Uterus (tissue), 4 donors: Measurements from ENCODE around the gene CDSN. TPM values are rescaled to one million over a fixed set of nuclear protein-coding genes. Genes with fewer than 3 reads are reported as not detected.

Experiments
- DNase-seq, 2 donors: peaks; one replicate each; pipeline ENCODE4 v3.0.0-alpha.2; 2019 to 2020
- H3K27ac ChIP-seq, 2 donors: fragments of 200-600 bp; sonication (generic); 1 replicate in 1 of 2; 2 replicates in 1 of 2; pipeline ENCODE4 v1.5.1; 2016 to 2018
- H3K27me3 ChIP-seq, 2 donors: fragments of 200-600 bp; sonication (generic); one replicate each; pipeline ENCODE4 v1.5.1; 2018 to 2019; ENCODE audit warnings: control low read depth in 1 of 2
- H3K36me3 ChIP-seq, 2 donors: fragments of 200-600 bp; sonication (generic); one replicate each; pipeline ENCODE4 v1.5.1; 2019; ENCODE audit warnings: control low read depth in 1 of 2
- H3K4me1 ChIP-seq, 2 donors: fragments of 200-600 bp; sonication (generic); one replicate each; pipeline ENCODE4 v1.5.1; 2018 to 2019; ENCODE audit warnings: control low read depth in 1 of 2
- H3K4me3 ChIP-seq, 2 donors: fragments of 200-600 bp; sonication (generic); 1 replicate in 1 of 2; 2 replicates in 1 of 2; pipeline ENCODE4 v1.5.1; 2018 to 2019; ENCODE audit warnings: mild to moderate bottlenecking in 1 of 2
- H3K9me3 ChIP-seq, 2 donors: fragments of 200-600 bp; sonication (generic); one replicate each; pipeline ENCODE4 v1.5.1; 2019; ENCODE audit warnings: control low read depth in 1 of 2
- POLR2A ChIP-seq, 2 donors: fragments of 450-650 bp; IDR thresholded peaks; one replicate each; pipeline ENCODE4 v1.6.1; 2016; ENCODE audit warnings: antibody characterized with exemption in 2 of 2, mild to moderate bottlenecking in 1 of 2, moderate library complexity in 1 of 2
- intact Hi-C: fragments of 100-400 bp; cut with DNase I; formaldehyde crosslinking; loops from one replicate; pipeline ENCODE4 v1.15.1; 2023; ENCODE audit warnings: low total_unique reads
- total RNA-seq, 4 donors: library from RNA; depleted of rRNA in 3 of 4; stranded (reverse); fragments of >200 nt in 3 of 4; gene quantifications; one replicate each; pipeline versions ENCODE4 v1.1.0 to v1.2.4, GENCODE V29; 2014 to 2023
- TF ChIP-seq, protein P1 (sequence below), 4 experiments: fragments of 200-600 bp in 2 of 4; fragments of 450-650 bp in 2 of 4; sonication (generic) in 2 of 4; IDR thresholded peaks; one replicate each; pipeline ENCODE4 v1.5.1; 2016 to 2019; ENCODE audit warnings: antibody characterized with exemption in 4 of 4, mild to moderate bottlenecking in 2 of 4, moderate library complexity in 1 of 4
- donor health status: DM: yes; HTN: yes; CAD: no.

The CDSN gene
- total RNA-seq, 4 donors from 2014 or later: 0.28 TPM; not detected in 3

DNA sequence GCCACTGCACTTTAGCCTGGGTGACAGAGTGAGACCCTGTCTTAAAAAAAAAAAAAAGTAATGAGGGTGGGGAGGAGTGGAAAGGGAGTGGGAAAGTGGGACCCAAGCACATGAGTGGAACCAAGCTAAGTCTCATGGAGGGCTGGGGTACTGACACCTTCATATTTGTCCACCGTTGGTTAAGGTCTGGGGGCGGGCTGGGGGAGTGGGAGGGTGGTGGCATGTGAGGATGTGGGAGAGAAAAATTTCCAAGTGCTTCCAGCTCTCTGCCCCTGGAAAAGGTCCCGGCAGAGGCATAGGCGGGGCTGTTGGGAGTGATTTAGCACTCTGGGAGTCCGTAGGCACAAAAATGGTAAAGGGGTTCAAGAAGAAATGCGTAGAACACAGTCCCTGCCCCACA lies 12.6 kb upstream of the CDSN start:
- DNase-seq: no peak
- intact Hi-C loops: no loop called here
- H3K4me1 ChIP-seq: peaks cover 0 to 2% of the 10 kb centered on the region in 2 donors
- H3K27me3 ChIP-seq: no peaks in the 10 kb centered on the region
- H3K4me3 ChIP-seq: no peak overlapping the region
- H3K9me3 ChIP-seq: no peaks in the 10 kb centered on the region
- TF ChIP-seq, protein P1, sequence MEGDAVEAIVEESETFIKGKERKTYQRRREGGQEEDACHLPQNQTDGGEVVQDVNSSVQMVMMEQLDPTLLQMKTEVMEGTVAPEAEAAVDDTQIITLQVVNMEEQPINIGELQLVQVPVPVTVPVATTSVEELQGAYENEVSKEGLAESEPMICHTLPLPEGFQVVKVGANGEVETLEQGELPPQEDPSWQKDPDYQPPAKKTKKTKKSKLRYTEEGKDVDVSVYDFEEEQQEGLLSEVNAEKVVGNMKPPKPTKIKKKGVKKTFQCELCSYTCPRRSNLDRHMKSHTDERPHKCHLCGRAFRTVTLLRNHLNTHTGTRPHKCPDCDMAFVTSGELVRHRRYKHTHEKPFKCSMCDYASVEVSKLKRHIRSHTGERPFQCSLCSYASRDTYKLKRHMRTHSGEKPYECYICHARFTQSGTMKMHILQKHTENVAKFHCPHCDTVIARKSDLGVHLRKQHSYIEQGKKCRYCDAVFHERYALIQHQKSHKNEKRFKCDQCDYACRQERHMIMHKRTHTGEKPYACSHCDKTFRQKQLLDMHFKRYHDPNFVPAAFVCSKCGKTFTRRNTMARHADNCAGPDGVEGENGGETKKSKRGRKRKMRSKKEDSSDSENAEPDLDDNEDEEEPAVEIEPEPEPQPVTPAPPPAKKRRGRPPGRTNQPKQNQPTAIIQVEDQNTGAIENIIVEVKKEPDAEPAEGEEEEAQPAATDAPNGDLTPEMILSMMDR (IDR thresholded peaks at IDR 0.05): no peak
- no peak for TF ChIP-seq POLR2A (IDR thresholded peaks at IDR 0.05)
- no peaks in the 10 kb centered on the region for H3K36me3 ChIP-seq
- no peak overlapping the region for H3K27ac ChIP-seq

DNA sequence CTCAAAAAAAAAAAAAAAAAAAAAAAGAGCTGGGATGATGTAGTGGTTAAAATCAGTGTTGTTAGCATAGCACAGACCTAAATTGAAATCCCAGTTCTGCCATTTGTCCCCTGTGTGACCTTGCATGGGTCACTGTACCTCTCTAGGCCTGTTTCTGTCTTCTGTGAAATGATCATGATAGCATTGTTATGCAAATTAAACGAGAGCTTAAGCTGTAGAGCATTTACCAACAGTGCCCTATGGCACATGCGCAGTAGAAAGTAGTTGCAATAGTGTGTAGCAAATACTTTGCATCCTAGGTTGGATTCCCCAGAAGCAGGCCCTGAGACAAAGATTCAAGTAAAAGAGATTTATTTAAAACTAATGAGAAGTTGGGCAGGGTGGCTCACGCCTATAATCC lies 11.3 kb upstream of the CDSN start:
- Histone ChIP-seq H3K36me3 (no peaks in the 10 kb centered on the region), H3K27ac (no peak overlapping the region), H3K27me3 (no peaks in the 10 kb centered on the region), H3K4me1 (no peaks in the 10 kb centered on the region), H3K9me3 (no peaks in the 10 kb centered on the region), H3K4me3 (no peak overlapping the region)
- TF ChIP-seq POLR2A (IDR thresholded peaks at IDR 0.05): no peak
- TF ChIP-seq, protein P1 (IDR thresholded peaks at IDR 0.05): no peak
- DNase-seq: no peak
- intact Hi-C loops: no loop called here

DNA sequence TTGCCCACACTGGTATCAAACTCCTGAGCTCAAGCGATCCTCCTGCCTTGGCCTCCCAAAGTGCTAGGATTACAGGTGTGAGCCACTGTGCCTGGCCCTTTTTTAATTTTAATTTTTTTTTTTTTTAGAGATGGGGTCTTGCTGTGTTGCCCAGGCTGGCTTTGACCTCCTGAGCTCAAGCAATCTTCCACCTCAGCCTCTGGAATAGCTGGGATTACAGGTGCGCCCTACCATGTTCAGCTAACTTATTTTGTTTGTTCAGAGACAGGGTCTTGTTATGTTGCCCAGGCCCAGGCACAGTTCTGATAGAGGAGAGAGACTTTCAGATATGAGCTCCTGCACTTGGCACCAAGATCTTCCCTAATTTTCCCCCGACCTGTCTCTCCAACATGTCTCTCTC lies 10.5 kb upstream of the CDSN start:
- no peak overlapping the region for H3K4me3 ChIP-seq
- no peak for TF ChIP-seq POLR2A (IDR thresholded peaks at IDR 0.05)
- TF ChIP-seq, protein P1 (IDR thresholded peaks at IDR 0.05): no peak
- no peaks in the 10 kb centered on the region for H3K9me3 ChIP-seq
- no peaks in the 10 kb centered on the region for H3K36me3 ChIP-seq
- no peaks in the 10 kb centered on the region for H3K27me3 ChIP-seq
- intact Hi-C loops: no loop called here
- no peaks in the 10 kb centered on the region for H3K4me1 ChIP-seq
- no peak overlapping the region for H3K27ac ChIP-seq
- no peak for DNase-seq

DNA sequence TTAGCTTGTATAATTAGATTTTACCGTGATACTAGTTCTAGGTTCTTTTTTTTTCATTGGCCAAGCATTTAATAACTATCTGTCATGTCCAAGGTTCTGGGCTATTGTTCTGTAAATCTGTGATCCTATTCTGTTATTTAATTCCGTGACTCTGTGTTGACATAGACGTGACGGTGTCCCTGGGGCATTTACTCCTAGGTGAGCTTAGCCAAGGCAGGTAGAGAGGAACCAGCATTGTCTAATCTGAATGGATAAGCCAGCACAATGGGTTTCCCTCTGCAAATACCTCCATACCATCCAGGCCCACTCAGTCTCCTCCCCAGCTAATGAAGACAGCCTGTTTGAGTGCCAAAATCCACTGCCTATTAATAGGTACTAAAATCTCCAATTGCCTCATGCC lies 8.9 kb upstream of the CDSN start:
- no peak for DNase-seq
- H3K27me3 ChIP-seq: no peaks in the 10 kb centered on the region
- TF ChIP-seq, protein P1 (IDR thresholded peaks at IDR 0.05): no peak
- no peak for TF ChIP-seq POLR2A (IDR thresholded peaks at IDR 0.05)
- H3K36me3 ChIP-seq: no peaks in the 10 kb centered on the region
- no peaks in the 10 kb centered on the region for H3K4me1 ChIP-seq
- no peaks in the 10 kb centered on the region for H3K9me3 ChIP-seq
- H3K27ac ChIP-seq: no peak overlapping the region
- intact Hi-C loops: no loop called here
- H3K4me3 ChIP-seq: no peak overlapping the region

DNA sequence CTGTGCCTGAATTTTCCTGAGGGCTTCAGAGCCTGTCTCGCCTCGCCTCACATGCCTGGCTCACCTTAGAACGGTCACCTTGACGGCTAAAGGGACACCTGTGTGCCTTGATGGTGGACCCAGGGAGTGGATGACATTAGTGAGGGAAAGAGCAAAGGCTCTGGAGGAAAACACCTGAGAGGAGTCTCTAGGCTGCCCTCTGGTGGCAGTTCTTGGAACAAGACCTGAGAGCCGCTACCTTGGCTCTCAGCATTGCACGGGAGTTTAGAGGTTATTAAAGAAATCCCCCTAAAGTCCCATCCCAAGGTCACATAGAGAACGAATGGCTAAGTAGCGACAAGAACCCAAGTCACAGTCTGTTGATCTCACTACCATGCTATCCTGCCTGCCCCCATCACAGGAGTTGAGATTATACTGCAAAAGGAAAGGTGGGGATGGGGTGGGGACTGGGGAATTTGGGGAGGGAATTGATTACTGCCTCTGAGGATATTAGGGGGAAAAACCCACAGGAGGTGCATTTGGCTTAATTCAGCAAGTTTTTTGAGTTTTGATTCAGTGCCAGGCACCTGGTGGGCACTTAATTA lies 7.9 kb upstream of the CDSN start:
- Histone ChIP-seq H3K27ac (no peak overlapping the region), H3K27me3 (no peaks in the 10 kb centered on the region), H3K4me3 (no peak overlapping the region), H3K36me3 (no peaks in the 10 kb centered on the region), H3K4me1 (no peaks in the 10 kb centered on the region), H3K9me3 (no peaks in the 10 kb centered on the region)
- peak; percentile 57 to 67 for DNase-seq
- intact Hi-C loops: no loop called here
- no peak for TF ChIP-seq POLR2A (IDR thresholded peaks at IDR 0.05)
- TF ChIP-seq, protein P1 (IDR thresholded peaks at IDR 0.05): peak; percentile 62 to 84 (median 75)
